Lung (tissue), 12 donors: ENCODE data around the gene COL4A2. TPM values are rescaled to one million over a fixed set of nuclear protein-coding genes. Genes with fewer than 3 reads are reported as not detected.
"Not testable (repeated sequence)": the region's sequence is repeated elsewhere in the genome, so short reads cannot be mapped to it uniquely, and the experiment has no call there.

Experiments
- ATAC-seq: fragments of 200-7000 bp; cut with Tn5 transposase; one replicate; pipeline ENCODE4 v1.9.1; 2020; ENCODE audit warnings: moderate number of reproducible peaks; ENCODE audit not compliant: insufficient read depth, low FRiP score
- DNase-seq, 3 donors: peaks; one replicate each; pipeline ENCODE4 v3.0.0-alpha.2; 2013 to 2017
- H3K27ac ChIP-seq, 2 donors: one replicate each; pipeline ENCODE4 v1.5.1; 2013; ENCODE audit warnings: mild to moderate bottlenecking in 2 of 2, moderate library complexity in 2 of 2, control low read depth in 1 of 2, inconsistent platforms in 1 of 2, low read depth in 1 of 2, low read length in 1 of 2
- H3K27me3 ChIP-seq, 3 donors: one replicate each; pipeline ENCODE4 v1.5.1; 2013; ENCODE audit warnings: low read length in 2 of 3; ENCODE audit not compliant: control insufficient read depth in 3 of 3, insufficient read depth in 3 of 3
- H3K36me3 ChIP-seq, 4 donors: one replicate each; pipeline ENCODE4 v1.5.1; 2013; ENCODE audit warnings: low read length in 4 of 4, mild to moderate bottlenecking in 1 of 4, moderate library complexity in 1 of 4; ENCODE audit not compliant: control insufficient read depth in 4 of 4, insufficient read depth in 4 of 4
- H3K4me1 ChIP-seq, 5 donors: one replicate each; pipeline ENCODE4 v1.5.1; 2013; ENCODE audit warnings: low read length in 5 of 5, mild to moderate bottlenecking in 2 of 5, moderate library complexity in 1 of 5; ENCODE audit not compliant: control insufficient read depth in 5 of 5, insufficient read depth in 5 of 5
- H3K4me3 ChIP-seq: one replicate; pipeline ENCODE4 v1.5.1; 2013; ENCODE audit warnings: mild to moderate bottlenecking, control low read depth, moderate library complexity
- H3K9ac ChIP-seq, 2 donors: one replicate each; pipeline ENCODE4 v1.5.1; 2013; ENCODE audit warnings: low read length in 2 of 2, control low read depth in 1 of 2; ENCODE audit not compliant: insufficient read depth in 1 of 2
- H3K9me3 ChIP-seq, 4 donors: one replicate each; pipeline ENCODE4 v1.5.1; 2013; ENCODE audit warnings: low read length in 3 of 4, mild to moderate bottlenecking in 1 of 4, moderate library complexity in 1 of 4; ENCODE audit not compliant: control insufficient read depth in 4 of 4, insufficient read depth in 3 of 4
- CTCF ChIP-seq: IDR thresholded peaks from 2 replicates; pipeline ENCODE4 v1.5.1; 2012; ENCODE audit warnings: mild to moderate bottlenecking; ENCODE audit errors: control extremely low read depth, extremely low read depth
- WGBS, 2 donors: extraction: QIAGEN DNeasy Blood & Tissue Kit; methylation state at CpG; one replicate each; pipeline ENCODE4 v1.1.7; 2013; 5-methylcytosine and 5-hydroxymethylcytosine counted together
- polyA plus RNA-seq, 2 donors: library from polyadenylated mRNA; stranded (reverse); fragments of 200-250 nt; gene quantifications; one replicate each; pipeline ENCODE4 v1.2.1, GENCODE V29; 2013
- total RNA-seq, 2 donors: library from RNA; depleted of rRNA in 1 of 2; stranded (reverse); fragments of >200 nt in 1 of 2; gene quantifications; one replicate each; pipeline ENCODE4 v1.2.1, GENCODE V29; 2014 to 2021
- donor health status: control.
- donor health status: control.
- donor health status: Bipolar disorder and iron deficiency.
- donor health status: healthy.
- donor health status: DM: yes; HTN: yes; CAD: no.

Gene COL4A2
- total and polyA plus RNA-seq, 4 donors, result 169 to 627 (median 339) TPM

GRCh38 chr13:110450941-110451730 is 144.1 kb downstream of the COL4A2 start:
- ATAC-seq (no peak), DNase-seq (no peak)

GRCh38 chr13:110453091-110453490 is 146.0 kb downstream of the COL4A2 start:
- not testable (repeated sequence) for H3K4me1 ChIP-seq, H3K9me3 ChIP-seq, H3K27me3 ChIP-seq, ATAC-seq, H3K27ac ChIP-seq, H3K4me3 ChIP-seq, H3K9ac ChIP-seq, DNase-seq
- WGBS, 2 donors, result 95 to 98% methylated on average over 11 of the region's 11 CpGs
- peaks cover 7 to 32% (median 11%) of the 10 kb centered on the region in 4 donors for H3K36me3 ChIP-seq

More at GRCh38 chr13:110450941-110451730, 144.1 kb downstream of the COL4A2 start:
- no peak overlapping the region for H3K27ac ChIP-seq
- no peak overlapping the region for H3K4me3 ChIP-seq
- H3K4me1 ChIP-seq, result no peaks in the 10 kb centered on the region
- H3K36me3 ChIP-seq, result peaks cover 13 to 27% (median 18%) of the 10 kb centered on the region in 4 donors
- no peaks in the 10 kb centered on the region for H3K27me3 ChIP-seq
- WGBS, 2 donors, result 84 to 87% methylated on average over 12 of the region's 12 CpGs
- H3K9me3 ChIP-seq, result no peaks in the 10 kb centered on the region
- TF ChIP-seq CTCF, result no peak
- H3K9ac ChIP-seq, result no peak overlapping the region

- WGBS, 2 donors, result 61 to 73% methylated on average over 2 of the region's 2 CpGs
- peaks cover 9 to 32% (median 11%) of the 10 kb centered on the region in 4 donors for H3K36me3 ChIP-seq
Measured at GRCh38 chr13:110453797-110454196, 146.7 kb downstream of the COL4A2 start.

More at GRCh38 chr13:110453797-110454196, 146.7 kb downstream of the COL4A2 start:
- Histone ChIP-seq H3K9ac (no peak overlapping the region), H3K4me3 (no peak overlapping the region), H3K27ac (no peak overlapping the region), H3K4me1 (no peaks in the 10 kb centered on the region), H3K9me3 (no peaks in the 10 kb centered on the region), H3K27me3 (no peaks in the 10 kb centered on the region)
- DNase-seq (no peak), ATAC-seq (no peak)
- no peak for TF ChIP-seq CTCF
